HG03469 (cell line): ENCODE data around the gene SMARCD1.

Experiments used
- ATAC-seq: cut with Tn5 transposase; IDR thresholded peaks from one replicate; pipeline ENCODE4 v1.9.1; 2021; ENCODE audit warnings: mild to moderate bottlenecking, moderate library complexity, moderate number of reproducible peaks; ENCODE audit not compliant: unreplicated experiment

The SMARCD1 gene

GRCh38 chr12:50084775-50085614, at the start of gene SMARCD1:
Gene SMARCD1, plus strand, starts transcription at chr12:50085342. Its CDS starts 28 bp downstream, at chr12:50085370.
- ATAC-seq = peak; percentile 54

- no peak for ATAC-seq
Observed at GRCh38 chr12:50038336-50038735, 46.8 kb upstream of the SMARCD1 start.

- ATAC-seq = no peak
Observed at GRCh38 chr12:50039151-50039835, 45.8 kb upstream of the SMARCD1 start.

- no peak for ATAC-seq
Observed at GRCh38 chr12:50040657-50041056, 44.5 kb upstream of the SMARCD1 start.

- no peak for ATAC-seq
Observed at GRCh38 chr12:50041062-50041860, 43.9 kb upstream of the SMARCD1 start.

GRCh38 chr12:50041962-50042361, 43.2 kb upstream of the SMARCD1 start:
- ATAC-seq = no peak

- no peak for ATAC-seq
Observed at GRCh38 chr12:50042693-50043092, 42.4 kb upstream of the SMARCD1 start.

GRCh38 chr12:50043308-50043707, 41.8 kb upstream of the SMARCD1 start:
- ATAC-seq = no peak

GRCh38 chr12:50043854-50044253, 41.3 kb upstream of the SMARCD1 start:
- ATAC-seq = no peak

GRCh38 chr12:50047693-50048250, 37.4 kb upstream of the SMARCD1 start:
- ATAC-seq = no peak

GRCh38 chr12:50049254-50050118, 35.7 kb upstream of the SMARCD1 start:
- ATAC-seq = no peak

GRCh38 chr12:50050119-50050385, 35.1 kb upstream of the SMARCD1 start:
- no peak for ATAC-seq

- ATAC-seq = no peak
Observed at GRCh38 chr12:50050410-50051098, 34.6 kb upstream of the SMARCD1 start.

- no peak for ATAC-seq
Observed at GRCh38 chr12:50051101-50051806, 33.9 kb upstream of the SMARCD1 start.

- no peak for ATAC-seq
Observed at GRCh38 chr12:50052544-50052943, 32.6 kb upstream of the SMARCD1 start.

- no peak for ATAC-seq
Observed at GRCh38 chr12:50052964-50053363, 32.2 kb upstream of the SMARCD1 start.

- ATAC-seq = no peak
Observed at GRCh38 chr12:50053583-50053982, 31.6 kb upstream of the SMARCD1 start.

- ATAC-seq = no peak
Observed at GRCh38 chr12:50055831-50056638, 29.1 kb upstream of the SMARCD1 start.
